Endothelial cell of umbilical vein (primary cell): ENCODE measurements around the gene KCNB1. TPM values are rescaled to one million over a fixed set of nuclear protein-coding genes. Genes with fewer than 3 reads are reported as not detected.

ENCODE experiments used
- BruUV-seq: library from RNA; stranded (reverse); fragments of 400-500 nt; replicated peaks from 2 replicates; lab custom pipeline; 2021; lab: Mats Ljungman, UMichigan
- CTCF ChIA-PET: fragments of 300-600, 350-600 bp; sonication (Branson Sonifier 250); formaldehyde crosslinking; loops from one replicate; lab custom pipeline; 2021; ENCODE audit warnings: antibody characterized with exemption, inconsistent platforms; lab: Charles Lee
- POLR2A ChIA-PET: fragments of 300-600, 350-600 bp; sonication (Branson Sonifier 250); formaldehyde crosslinking; loops from one replicate; lab custom pipeline; 2021; ENCODE audit warnings: antibody characterized with exemption, inconsistent platforms; lab: Charles Lee
- DNase-seq: peaks from one replicate; pipeline ENCODE4 v3.0.0-alpha.2; 2011; ENCODE audit warnings: low read depth, low spot score
- FAIRE-seq: peaks from 2 replicates; lab custom pipeline; 2011; peaks lifted over from hg19 to GRCh38; lab: Jason Lieb, UNC
- H2AFZ ChIP-seq: 2 replicates; pipeline ENCODE4 v1.6.0; 2012; ENCODE audit warnings: low read depth, low read length, control low read depth, inconsistent platforms
- H3K27ac ChIP-seq: 2 replicates; pipeline ENCODE4 v1.5.1; 2011; ENCODE audit warnings: low read depth, mild to moderate bottlenecking, control low read depth, low read length, moderate library complexity; ENCODE audit not compliant: insufficient read depth
- H3K27me3 ChIP-seq, 2 experiments: 2 replicates each; pipeline versions ENCODE4 v1.6.0 to v1.6.1; 2011; ENCODE audit warnings: low read length in 2 of 2, mixed read lengths in 1 of 2; ENCODE audit not compliant: control insufficient read depth in 2 of 2, insufficient read depth in 2 of 2
- H3K36me3 ChIP-seq, 2 experiments: 2 replicates in 1 of 2; 3 replicates in 1 of 2; pipeline ENCODE4 v1.5.1; 2011; ENCODE audit warnings: low read length in 2 of 2, mild to moderate bottlenecking in 1 of 2, moderate library complexity in 1 of 2; ENCODE audit not compliant: control insufficient read depth in 2 of 2, insufficient read depth in 2 of 2; ENCODE audit errors: extremely low read depth in 1 of 2
- H3K4me1 ChIP-seq: 3 replicates; pipeline ENCODE4 v1.5.1; 2011; ENCODE audit warnings: mild to moderate bottlenecking, low read length; ENCODE audit not compliant: control insufficient read depth, insufficient read depth; ENCODE audit errors: extremely low read depth
- H3K4me2 ChIP-seq: 2 replicates; pipeline ENCODE4 v1.6.1; 2011; ENCODE audit warnings: low read length, control low read depth, mixed read lengths; ENCODE audit not compliant: insufficient read depth
- H3K4me3 ChIP-seq, 3 experiments: fragments of 200-600 bp in 1 of 3; sonication (generic), shearing (Covaris generic) in 1 of 3; replicated peaks in 1 of 3; 2 replicates each; pipeline ENCODE4 v1.5.1; 2011 to 2016; ENCODE audit warnings: control low read depth in 3 of 3, low read length in 3 of 3, mild to moderate bottlenecking in 2 of 3, inconsistent platforms in 1 of 3, low read depth in 1 of 3, moderate library complexity in 1 of 3; ENCODE audit not compliant: insufficient read depth in 1 of 3
- H3K79me2 ChIP-seq: 2 replicates; pipeline ENCODE4 v1.6.0; 2012; ENCODE audit warnings: low read length, inconsistent platforms; ENCODE audit not compliant: control insufficient read depth, insufficient read depth
- H3K9ac ChIP-seq: replicated peaks from 2 replicates; pipeline ENCODE3; 2011; ENCODE audit warnings: low read length, control low read depth; ENCODE audit not compliant: insufficient read depth; ENCODE audit errors: extremely low read depth
- H3K9me1 ChIP-seq: replicated peaks from 3 replicates; pipeline ENCODE4 v1.6.0; 2011; ENCODE audit warnings: mild to moderate bottlenecking, low read length; ENCODE audit not compliant: control insufficient read depth, insufficient read depth; ENCODE audit errors: extremely low read depth
- H3K9me3 ChIP-seq: replicated peaks from 2 replicates; pipeline ENCODE4 v1.5.1; 2012; ENCODE audit warnings: low read length, inconsistent platforms; ENCODE audit not compliant: control insufficient read depth, insufficient read depth
- H4K20me1 ChIP-seq: replicated peaks from 2 replicates; pipeline ENCODE3; 2011; ENCODE audit warnings: mild to moderate bottlenecking, low read length; ENCODE audit not compliant: control insufficient read depth, insufficient read depth; ENCODE audit errors: extremely low read depth
- CTCF ChIP-seq, 2 donors: IDR thresholded peaks; 1 replicate in 1 of 2; 2 replicates in 1 of 2; pipeline ENCODE4 v1.5.1; 2011; ENCODE audit warnings: low read length in 2 of 2, mild to moderate bottlenecking in 2 of 2, moderate library complexity in 2 of 2, control low read depth in 1 of 2, inconsistent platforms in 1 of 2, low read depth in 1 of 2; ENCODE audit not compliant: insufficient read depth in 1 of 2; ENCODE audit errors: extremely low read depth in 1 of 2
- EZH2 ChIP-seq: IDR thresholded peaks from 2 replicates; pipeline ENCODE4 v1.6.1; 2012; ENCODE audit warnings: borderline replicate concordance, low read depth, mild to moderate bottlenecking, moderate library complexity, low read length, inconsistent platforms; ENCODE audit not compliant: severe bottlenecking
- FOS ChIP-seq: IDR thresholded peaks from 2 replicates; pipeline ENCODE4 v1.6.1; 2011; ENCODE audit warnings: mild to moderate bottlenecking, low read length, moderate library complexity, borderline replicate concordance; ENCODE audit not compliant: insufficient read depth
- GATA2 ChIP-seq: IDR thresholded peaks from 2 replicates; pipeline ENCODE4 v1.7.0; 2011; ENCODE audit warnings: low read depth, mild to moderate bottlenecking, moderate library complexity, mixed read lengths, low read length; ENCODE audit not compliant: insufficient read length, insufficient read depth
- JUN ChIP-seq: IDR thresholded peaks from 2 replicates; pipeline ENCODE4 v1.6.1; 2011; ENCODE audit warnings: borderline replicate concordance, low read depth; ENCODE audit not compliant: insufficient read length, insufficient read depth
- MYC ChIP-seq: IDR thresholded peaks from one replicate; pipeline ENCODE4 v1.6.1; 2011; ENCODE audit warnings: mild to moderate bottlenecking, low read depth, low read length
- POLR2A ChIP-seq: IDR thresholded peaks from 2 replicates; pipeline ENCODE4 v1.6.1; 2012; ENCODE audit warnings: low read depth, mild to moderate bottlenecking, control low read depth, low read length
- POLR2AphosphoS5 ChIP-seq: IDR thresholded peaks from 2 replicates; pipeline ENCODE4 v1.6.1; 2012; ENCODE audit warnings: low read depth, mild to moderate bottlenecking, control low read depth, low read length, moderate library complexity; ENCODE audit not compliant: insufficient read depth
- dilution Hi-C: fragments of 300-500 bp; cut with MboI; formaldehyde crosslinking; loops from one replicate; pipeline ENCODE4 v1.15.0; 2019; ENCODE audit warnings: low sequenced_read_pairs; ENCODE audit not compliant: extremely low pct_ligation_motif_present
- intact Hi-C: fragments of 100-400 bp; cut with micrococcal nuclease; formaldehyde crosslinking; loops from one replicate; pipeline ENCODE4 v1.10.0; 2022
- polyA plus RNA-seq, 4 experiments: library from polyadenylated mRNA; depleted of rRNA in 3 of 4; stranded (reverse) in 3 of 4; unstranded in 1 of 4; fragments of >200 nt; gene quantifications; 2 replicates each; pipeline versions ENCODE4 v1.2.1 to v1.2.3, GENCODE V29; 2011 to 2012; ENCODE audit warnings: missing spikeins in 1 of 4
- total RNA-seq: library from RNA; stranded (reverse); gene quantifications from 2 replicates; pipeline ENCODE4 v1.2.3, GENCODE V29; 2021
- TF ChIP-seq, protein P1 (sequence below): IDR thresholded peaks from 2 replicates; pipeline ENCODE4 v1.6.1; 2011; ENCODE audit not compliant: insufficient read depth, insufficient read length

Gene KCNB1
- total and polyA plus RNA-seq, 2 donors (not counting 3 experiments of a cell fraction or from before 2014, with no cell fraction given): not detected

DNA sequence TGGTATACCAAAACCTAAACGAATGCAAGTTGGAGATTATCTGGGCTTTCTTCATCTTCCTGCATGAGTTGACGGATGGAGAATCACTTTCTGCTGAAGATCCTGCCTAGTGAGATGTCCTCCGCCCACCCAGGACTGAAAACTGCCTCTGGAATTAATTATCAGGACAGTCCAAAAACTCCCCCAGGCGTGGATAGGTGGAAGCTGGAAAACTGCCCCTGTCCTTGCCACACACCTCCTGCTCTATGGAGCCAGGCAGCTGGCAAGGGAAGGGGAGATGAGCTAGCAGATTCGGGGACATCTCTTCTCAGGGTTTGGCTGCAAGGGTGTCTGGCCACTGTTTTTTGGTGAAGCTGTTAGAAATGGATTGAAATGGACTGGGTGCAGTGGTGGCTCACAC is 115.4 kb downstream of the KCNB1 start:
- Histone ChIP-seq H3K27ac (no peak overlapping the region), H3K27me3 (peaks cover 19 to 27% of the 10 kb centered on the region in 2 experiments), H3K9me1 (no peaks in the 10 kb centered on the region), H3K79me2 (no peaks in the 10 kb centered on the region), H3K4me1 (no peaks in the 10 kb centered on the region), H2AFZ (no peak overlapping the region), H3K4me3 (no peak overlapping the region), H4K20me1 (no peaks in the 10 kb centered on the region), H3K36me3 (no peaks in the 10 kb centered on the region), H3K4me2 (no peak overlapping the region), H3K9me3 (no peaks in the 10 kb centered on the region), H3K9ac (no peak overlapping the region)
- FAIRE-seq (no peak), DNase-seq (no peak)
- BruUV-seq: no TSS peak
- POLR2A ChIA-PET: no interaction called here
- TF ChIP-seq, protein P1, sequence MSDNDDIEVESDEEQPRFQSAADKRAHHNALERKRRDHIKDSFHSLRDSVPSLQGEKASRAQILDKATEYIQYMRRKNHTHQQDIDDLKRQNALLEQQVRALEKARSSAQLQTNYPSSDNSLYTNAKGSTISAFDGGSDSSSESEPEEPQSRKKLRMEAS: no peak
- TF ChIP-seq JUN: no peak
- no peak for TF ChIP-seq FOS
- TF ChIP-seq CTCF (IDR thresholded peaks at IDR 0.05; ENCODE audit: extremely low read depth in 1 of 2, insufficient read depth in 1 of 2, low read depth in 1 of 2, low read length in 2 of 2): no peak
- no peak for TF ChIP-seq EZH2
- TF ChIP-seq POLR2AphosphoS5: no peak
- no peak for TF ChIP-seq MYC
- no peak for TF ChIP-seq GATA2
- TF ChIP-seq POLR2A: no peak
- dilution Hi-C loops: no loop called here
- CTCF ChIA-PET: interaction anchor here (1.2 kb wide), 1 partner anchor 116 kb away, joined by 3 read pairs; no protein-coding TSS in a partner anchor
- intact Hi-C loops: no loop called here
